ENCODE data around the gene CSAG1.
"Not testable (repeated sequence)": the region's sequence is repeated elsewhere in the genome, so short reads cannot be mapped to it uniquely, and the experiment has no call there.

The CSAG1 gene

GRCh38 chrX:152697952-152698931 lies 35.3 kb downstream of the CSAG1 start, which contains the start of gene MAGEA3:
Gene MAGEA3 (plus strand): TSS chrX:152698794. CDS start chrX:152700833, 2,039 bp downstream.
- DNase-seq = not testable (repeated sequence)

GRCh38 chrX:152681012-152681411 lies 52.5 kb downstream of the CSAG1 start:
- DNase-seq = not testable (repeated sequence)
